ENCODE data around the gene WNK1.

DNA sequence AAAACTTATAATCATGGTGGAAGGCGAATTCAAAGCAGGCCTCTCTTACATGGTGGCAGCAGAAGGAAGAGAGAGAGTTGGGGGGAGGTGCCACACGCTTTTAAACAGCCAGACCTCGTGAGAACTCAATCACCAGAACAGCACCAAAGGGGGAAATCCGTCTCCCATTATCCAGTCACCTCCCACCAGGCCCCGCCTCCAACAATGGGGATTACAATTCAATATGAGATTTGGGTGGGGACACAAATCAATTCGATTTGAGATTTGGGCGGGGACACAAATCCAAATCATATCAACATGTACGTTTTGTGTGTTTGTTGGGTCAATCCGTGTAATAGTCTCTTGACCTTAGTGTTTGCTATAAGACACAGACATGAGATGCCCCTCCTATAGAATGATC, 21.8 kb upstream of the WNK1 start:
- TF ChIP-seq POLR2A (IDR thresholded peaks at IDR 0.05; ENCODE audit: low read depth, low read length) (no peak), MYC (IDR thresholded peaks at IDR 0.05; ENCODE audit: low read depth, low read length) (no peak), EZH2 (IDR thresholded peaks at IDR 0.05; ENCODE audit: borderline replicate concordance, low read depth, low read length, severe bottlenecking) (no peak)
- TF ChIP-seq, protein P1, sequence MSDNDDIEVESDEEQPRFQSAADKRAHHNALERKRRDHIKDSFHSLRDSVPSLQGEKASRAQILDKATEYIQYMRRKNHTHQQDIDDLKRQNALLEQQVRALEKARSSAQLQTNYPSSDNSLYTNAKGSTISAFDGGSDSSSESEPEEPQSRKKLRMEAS (IDR thresholded peaks at IDR 0.05; ENCODE audit: insufficient read depth, insufficient read length): no peak

Measured in endothelial cell of umbilical vein (primary cell).